Stimulated activated CD4-positive, alpha-beta T cell treated with anti-CD3 and anti-CD28 coated beads, Interleukin-12 subunit alpha, Interleukin-12 subunit beta, amount 100 ng/mL, for 24 hours (primary cell): ENCODE measurements around the gene MDM4.

Source experiments
- DNase-seq, 2 experiments: peaks; one replicate each; pipeline ENCODE4 v3.0.0-alpha.2; 2020; ENCODE audit warnings: low read depth in 2 of 2

MDM4 gene

DNA sequence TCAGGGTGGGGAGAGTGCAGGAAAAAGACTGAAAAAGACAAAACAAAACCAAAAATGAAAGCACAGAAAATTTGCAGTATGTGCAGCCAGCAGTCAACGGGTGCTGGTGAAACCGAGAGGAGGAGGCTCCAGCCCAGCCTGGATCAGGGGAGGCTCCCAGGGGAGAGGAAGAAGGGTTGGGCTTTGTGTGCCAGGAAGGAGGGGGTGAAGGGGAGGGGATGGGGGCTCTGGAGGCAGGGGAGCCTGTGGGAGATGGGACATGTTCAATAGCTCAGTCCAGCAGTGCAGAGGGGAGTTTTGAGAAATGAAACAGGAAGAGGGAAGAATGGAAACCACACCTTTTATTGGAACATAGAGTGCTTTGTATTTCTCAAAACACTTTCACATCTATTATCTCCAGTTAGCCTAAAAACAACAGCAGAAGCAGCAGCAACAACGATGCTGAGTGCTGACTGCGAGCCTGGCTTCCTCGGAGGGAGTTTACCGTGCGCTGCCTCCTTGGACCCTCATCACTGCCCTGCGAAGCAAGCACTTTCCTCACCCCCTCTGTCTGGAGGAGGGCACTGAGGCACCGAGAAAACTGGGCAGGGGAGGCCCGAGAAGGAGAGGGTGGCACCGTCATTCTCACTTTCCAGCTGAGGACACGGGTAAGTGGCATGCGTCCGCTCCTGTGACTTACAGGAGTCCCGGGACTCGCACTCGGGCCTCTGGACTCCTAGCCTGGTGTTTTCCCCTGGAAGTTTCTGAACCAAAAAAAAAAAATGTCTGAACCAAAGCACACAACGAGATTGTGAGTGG, 62.9 kb downstream of the MDM4 start:
- peak in 1 of 2 experiments; percentile 20 for DNase-seq

GRCh38 chr1:204579681-204580080, 63.5 kb downstream of the MDM4 start:
- DNase-seq: no peak

GRCh38 chr1:204580862-204581261, 64.7 kb downstream of the MDM4 start:
- no peak for DNase-seq

GRCh38 chr1:204581759-204582158, 65.6 kb downstream of the MDM4 start:
- no peak for DNase-seq

DNA sequence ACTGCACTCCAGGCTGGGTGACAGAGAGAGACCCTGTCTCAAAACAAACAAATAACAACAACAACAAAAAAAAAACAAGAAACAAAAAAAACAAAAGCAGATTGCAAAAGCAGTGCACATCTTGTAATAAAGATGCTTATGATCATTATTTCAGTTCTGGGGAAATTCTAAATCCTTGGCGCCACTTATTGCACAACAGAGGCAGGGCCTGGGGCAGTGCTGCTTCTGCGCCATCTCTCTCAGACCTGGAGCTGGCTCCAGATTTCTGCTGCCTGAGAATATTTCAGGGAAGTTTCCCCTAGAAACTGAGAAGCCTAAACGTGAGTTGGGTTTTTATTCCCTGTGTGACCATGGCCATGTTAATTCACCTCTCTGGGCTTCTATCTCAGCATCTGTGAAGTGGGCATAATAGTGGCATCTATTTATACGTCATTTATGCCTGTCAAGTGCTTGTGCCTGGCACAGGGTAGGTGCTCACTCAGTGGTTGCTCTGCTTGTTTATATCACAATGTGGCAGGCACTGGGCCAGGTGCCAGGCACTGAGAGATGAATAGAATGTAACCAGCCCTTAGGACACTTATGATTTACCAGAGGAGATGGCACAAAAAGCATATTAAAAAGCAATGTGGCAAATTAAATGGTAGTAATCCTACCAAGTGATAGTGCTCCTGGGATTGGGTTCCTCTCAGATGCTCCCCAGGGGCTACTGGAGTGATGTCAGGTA, 67.9 kb downstream of the MDM4 start:
- no peak for DNase-seq

DNA sequence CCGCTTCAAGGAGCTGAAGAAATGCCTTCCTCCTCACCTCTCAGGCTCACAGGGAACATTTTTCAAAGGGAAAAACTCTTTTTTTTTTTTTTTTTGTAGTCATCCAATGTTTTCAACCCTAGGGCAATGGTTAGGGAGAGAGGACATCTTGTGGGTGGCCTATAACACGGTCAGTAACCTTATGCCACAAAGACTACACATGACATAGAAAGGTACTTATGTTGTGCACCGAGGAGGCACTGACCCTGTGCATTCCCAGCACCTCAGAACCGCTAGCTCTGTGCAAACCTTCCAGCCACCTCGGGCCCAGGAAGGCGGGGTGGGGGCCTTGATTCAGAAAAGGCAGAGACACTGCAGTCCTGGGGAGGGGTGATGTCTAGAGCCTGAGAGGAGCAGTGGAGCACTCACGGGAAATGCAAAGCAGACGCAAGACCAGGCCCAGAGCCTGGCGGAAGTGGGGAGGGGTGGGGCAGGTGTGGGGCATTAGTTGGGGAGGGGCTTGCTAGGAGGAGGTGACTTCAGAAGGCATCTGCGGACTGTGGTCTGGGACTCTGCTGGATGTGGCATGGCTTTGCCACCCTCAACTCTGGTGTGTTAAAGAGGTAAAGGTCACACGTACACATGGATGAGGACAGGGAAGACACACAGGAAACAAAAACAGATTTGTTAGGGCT, 68.6 kb downstream of the MDM4 start:
- no peak for DNase-seq

- no peak for DNase-seq
Measured at GRCh38 chr1:204587621-204588020, 71.4 kb downstream of the MDM4 start.

GRCh38 chr1:204588826-204589225, 72.6 kb downstream of the MDM4 start:
- DNase-seq: no peak

- no peak for DNase-seq
Measured at GRCh38 chr1:204589409-204590038, 73.3 kb downstream of the MDM4 start.

DNA sequence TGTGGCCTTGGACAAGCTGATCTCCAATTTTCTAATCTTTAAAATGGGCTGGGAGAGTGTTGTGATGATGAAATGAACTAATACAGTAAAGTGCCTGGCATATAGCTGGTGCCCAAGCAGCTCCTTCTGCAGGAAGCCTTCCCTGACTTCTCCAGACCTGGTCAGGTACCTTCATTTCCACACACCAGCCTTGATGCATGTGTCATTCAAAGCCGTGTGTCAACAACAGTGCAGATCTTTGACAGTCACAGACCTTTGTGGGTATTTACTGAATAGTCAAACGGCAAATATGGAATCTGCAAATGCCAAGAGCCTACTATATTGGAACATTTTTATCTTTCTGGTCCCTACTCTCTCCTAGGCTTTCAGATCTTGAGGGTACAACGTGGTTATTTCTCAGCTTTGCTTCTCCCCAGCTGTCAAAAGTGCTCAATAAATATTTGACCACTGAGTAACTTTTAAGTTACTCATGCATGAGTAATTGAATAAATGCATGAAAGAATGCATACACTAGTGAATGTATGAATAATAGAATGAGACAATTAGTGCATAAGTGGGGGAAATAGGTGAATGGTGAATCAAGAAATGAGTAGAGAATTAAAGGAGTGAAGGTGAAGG, 75.4 kb downstream of the MDM4 start:
- DNase-seq: no peak

DNA sequence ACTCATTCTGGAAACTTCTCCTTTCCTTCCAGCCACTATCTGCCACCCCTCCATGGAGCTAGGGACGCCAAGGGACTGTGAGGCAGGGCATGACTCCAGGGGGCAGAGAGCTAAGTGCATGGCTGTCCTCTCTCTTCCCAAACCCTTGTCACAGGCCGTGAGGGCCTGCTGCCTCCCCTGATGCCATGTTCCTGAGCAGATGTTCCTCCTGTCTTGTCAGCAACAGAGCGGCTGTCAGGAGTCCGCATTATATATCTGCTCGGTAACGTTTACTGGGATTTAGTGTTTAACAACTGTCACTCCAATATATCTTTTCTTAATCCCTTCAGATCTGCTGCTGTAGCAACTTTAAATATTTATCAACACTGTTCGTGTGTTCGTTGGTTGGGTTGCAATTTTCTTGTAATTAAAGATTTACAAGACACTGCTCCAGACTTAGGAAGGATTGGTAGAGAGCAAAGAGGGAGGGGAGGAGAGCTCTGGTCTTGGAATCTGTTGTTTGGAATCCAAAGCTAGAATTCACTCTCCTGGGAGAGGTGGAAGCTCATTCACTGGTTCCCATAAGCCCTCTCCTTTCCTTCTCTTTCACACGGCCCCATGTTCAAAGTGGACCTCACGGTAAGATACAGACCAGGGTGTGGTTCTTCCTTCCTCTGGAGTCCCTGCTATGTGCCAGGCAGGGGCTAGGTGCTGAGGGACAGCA, 76.2 kb downstream of the MDM4 start:
- DNase-seq: no peak

DNA sequence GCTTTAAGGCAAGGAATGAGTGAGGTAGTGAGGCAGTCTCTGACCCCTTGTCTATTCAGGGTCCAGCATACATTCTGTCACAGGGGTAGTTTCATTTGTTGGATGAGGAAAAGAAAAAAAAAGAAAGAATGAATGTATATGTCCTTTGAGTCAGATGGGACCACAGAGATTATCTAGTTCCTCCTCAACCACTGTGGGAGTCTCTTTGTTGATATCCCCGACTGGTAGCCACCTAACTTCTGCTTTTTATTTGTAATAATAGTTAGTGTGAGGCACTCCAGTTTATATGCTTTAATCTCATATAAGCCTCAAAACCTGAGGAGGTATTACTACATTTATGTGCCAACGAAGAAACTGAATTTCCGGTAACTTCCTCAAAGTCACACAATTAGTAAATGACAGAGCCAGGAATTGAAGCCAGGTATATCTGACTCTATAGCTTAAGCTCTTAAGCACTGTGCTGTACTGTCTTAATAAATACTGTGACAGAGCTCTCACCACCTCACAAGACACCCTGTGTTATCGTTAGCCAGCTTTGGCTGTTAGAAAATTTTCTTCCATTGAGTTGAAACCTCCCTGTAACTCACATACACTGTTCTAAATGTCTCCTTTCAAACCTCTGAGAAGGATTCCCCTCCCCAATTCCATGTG, 82.2 kb downstream of the MDM4 start:
- no peak for DNase-seq

GRCh38 chr1:204599098-204599497, 82.9 kb downstream of the MDM4 start:
- no peak for DNase-seq

GRCh38 chr1:204599596-204599995, 83.4 kb downstream of the MDM4 start:
- DNase-seq: no peak

- DNase-seq: no peak
Measured at GRCh38 chr1:204600203-204600602, 84.0 kb downstream of the MDM4 start.

- DNase-seq: no peak
Measured at GRCh38 chr1:204600968-204601367, 84.8 kb downstream of the MDM4 start.

GRCh38 chr1:204602111-204602579, 85.9 kb downstream of the MDM4 start:
- no peak for DNase-seq

- DNase-seq: no peak
Measured at GRCh38 chr1:204602871-204603542, 86.8 kb downstream of the MDM4 start.

DNA sequence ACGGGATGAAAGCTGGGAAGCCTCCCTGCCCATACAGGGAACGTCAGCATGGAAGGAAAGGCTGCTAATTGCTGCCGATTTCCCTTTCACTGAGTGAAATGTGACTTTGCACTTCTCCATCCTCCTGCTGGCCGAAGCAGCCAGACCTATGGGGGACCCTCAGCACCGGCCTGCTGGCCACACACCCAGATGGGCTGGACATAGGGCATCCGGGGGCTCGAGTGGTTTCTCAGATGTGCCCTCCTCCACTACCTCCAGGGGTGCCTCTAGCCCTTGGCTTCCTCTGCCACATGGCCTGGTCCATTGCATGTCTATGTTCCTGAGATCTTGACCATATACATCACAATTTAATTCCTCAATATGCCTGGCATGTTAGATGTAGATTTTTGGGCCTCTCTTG, 89.6 kb downstream of the MDM4 start:
- DNase-seq: no peak
